ENCODE data around the gene BMP3. TPM values are rescaled to one million over a fixed set of nuclear protein-coding genes. Genes with fewer than 3 reads are reported as not detected.
"Not testable (repeated sequence)": the region's sequence is repeated elsewhere in the genome, so short reads cannot be mapped to it uniquely, and the experiment has no call there.

Gene BMP3
- total RNA-seq, 1 donor from 2014 or later, result 0.04 TPM

- POLR2A ChIA-PET, result no interaction called here
- no peak for DNase-seq
- Mint-ChIP-seq H3K36me3 (ENCODE audit: low read depth) (no peaks in the 10 kb centered on the region), H3K4me1 (peaks cover 18% of the 10 kb centered on the region), H3K27me3 (no peaks in the 10 kb centered on the region), H3K27ac (no peak overlapping the region), H3K9me3 (no peaks in the 10 kb centered on the region), H3K4me3 (no peak overlapping the region)
- intact Hi-C loops (cut with micrococcal nuclease), result no loop called here
- no peak for ATAC-seq (ENCODE audit: low read depth)
- CTCF ChIA-PET, result no interaction called here
- TF ChIP-seq CTCF (IDR thresholded peaks at IDR 0.05), result no peak
Observed at GRCh38 chr4:80999943-81000342, 30.6 kb upstream of the BMP3 start.

GRCh38 chr4:81003597-81004111 lies 26.9 kb upstream of the BMP3 start:
- Mint-ChIP-seq H3K4me3 (no peak overlapping the region), H3K4me1 (peaks cover 18% of the 10 kb centered on the region), H3K27me3 (no peaks in the 10 kb centered on the region), H3K36me3 (ENCODE audit: low read depth) (no peaks in the 10 kb centered on the region), H3K9me3 (peaks cover 4% of the 10 kb centered on the region), H3K27ac (peak overlapping the region; percentile 50)
- intact Hi-C loops (cut with micrococcal nuclease), result no loop called here
- DNase-seq, result no peak
- CTCF ChIA-PET, result no interaction called here
- POLR2A ChIA-PET, result no interaction called here
- peak; percentile 45 for ATAC-seq (ENCODE audit: low read depth)
- TF ChIP-seq CTCF (IDR thresholded peaks at IDR 0.05), result no peak

GRCh38 chr4:81007417-81007816 lies 23.1 kb upstream of the BMP3 start:
- Mint-ChIP-seq H3K27me3 (no peaks in the 10 kb centered on the region), H3K4me1 (peaks cover 18% of the 10 kb centered on the region), H3K9me3 (peaks cover 4% of the 10 kb centered on the region)

GRCh38 chr4:81016566-81016965 lies 13.9 kb upstream of the BMP3 start:
- H3K4me1 Mint-ChIP-seq; DNase-seq; H3K36me3 Mint-ChIP-seq (ENCODE audit: low read depth); POLR2A ChIA-PET; H3K4me3 Mint-ChIP-seq; H3K27ac Mint-ChIP-seq; ATAC-seq (ENCODE audit: low read depth); H3K27me3 Mint-ChIP-seq; intact Hi-C loops (cut with micrococcal nuclease); H3K9me3 Mint-ChIP-seq: not testable (repeated sequence)
- CTCF ChIA-PET, result interaction anchor here (0.9 kb wide), 1 partner anchor 11 kb away, joined by 3 read pairs; no protein-coding TSS in a partner anchor

More at GRCh38 chr4:81007417-81007816, 23.1 kb upstream of the BMP3 start:
- H3K36me3 Mint-ChIP-seq (ENCODE audit: low read depth), result no peaks in the 10 kb centered on the region
- intact Hi-C loops (cut with micrococcal nuclease), result no loop called here
- no peak for DNase-seq
- TF ChIP-seq CTCF (IDR thresholded peaks at IDR 0.05), result no peak
- no peak for ATAC-seq (ENCODE audit: low read depth)
- no peak overlapping the region for H3K27ac Mint-ChIP-seq
- no peak overlapping the region for H3K4me3 Mint-ChIP-seq
- ChIA-PET CTCF (no interaction called here), POLR2A (no interaction called here)

GRCh38 chr4:81019006-81019405 lies 11.5 kb upstream of the BMP3 start:
- H3K4me1 Mint-ChIP-seq, result no peaks in the 10 kb centered on the region
- POLR2A ChIA-PET, result no interaction called here

More at GRCh38 chr4:81019006-81019405, 11.5 kb upstream of the BMP3 start:
- Mint-ChIP-seq H3K27me3 (peaks cover 5% of the 10 kb centered on the region), H3K27ac (no peak overlapping the region), H3K4me3 (no peak overlapping the region), H3K9me3 (no peaks in the 10 kb centered on the region), H3K36me3 (ENCODE audit: low read depth) (no peaks in the 10 kb centered on the region)
- TF ChIP-seq CTCF (IDR thresholded peaks at IDR 0.05), result no peak
- DNase-seq (no peak), ATAC-seq (ENCODE audit: low read depth) (no peak)
- intact Hi-C loops (cut with micrococcal nuclease), result no loop called here
- CTCF ChIA-PET, result no interaction called here

Measured in activated B cell treated with CpG ODN at 0.5 μM for 24 hours (primary cell).